Umbilical cord (tissue), 1 donor: Measurements from ENCODE around the gene ATF7IP. TPM values are rescaled to one million over a fixed set of nuclear protein-coding genes. Genes with fewer than 3 reads are reported as not detected.

Experiments
- total RNA-seq: library from RNA; depleted of rRNA; stranded (reverse); fragments of >200 nt; gene quantifications from one replicate; pipeline ENCODE4 v1.2.3, GENCODE V29; 2014; ENCODE audit warnings: low replicate concordance; ENCODE audit not compliant: insufficient read depth

Gene ATF7IP
- total RNA-seq, 1 donor from 2014 or later = 49.6 TPM

Other genes with a start within 250 kb of the ATF7IP start
- 10.1 TPM for gene PLBD1, start 202.2 kb downstream of the ATF7IP start, total RNA-seq